Progenitor cell of endocrine pancreas (in vitro differentiated cells): ENCODE measurements around the gene TPRG1L. TPM values are rescaled to one million over a fixed set of nuclear protein-coding genes. Genes with fewer than 3 reads are reported as not detected.

Source experiments
- DNase-seq: peaks from one replicate; pipeline ENCODE4 v3.0.0; 2021; ENCODE audit warnings: low spot score; ENCODE audit not compliant: unreplicated experiment
- H3K27ac Mint-ChIP-seq: 2 replicates; pipeline ENCODE4 v1.8.0; 2021; ENCODE audit warnings: mild to moderate bottlenecking, moderate library complexity, mixed read lengths
- H3K27me3 Mint-ChIP-seq: 2 replicates; pipeline ENCODE4 v1.8.0; 2021; ENCODE audit warnings: mixed read lengths
- H3K36me3 Mint-ChIP-seq: 2 replicates; pipeline ENCODE4 v1.8.0; 2022; ENCODE audit warnings: mixed read lengths; ENCODE audit not compliant: insufficient read depth
- H3K4me1 Mint-ChIP-seq: 2 replicates; pipeline ENCODE4 v1.8.0; 2021; ENCODE audit warnings: low read depth, mixed read lengths
- H3K4me3 Mint-ChIP-seq: 2 replicates; pipeline ENCODE4 v1.8.0; 2021; ENCODE audit warnings: low read depth, mild to moderate bottlenecking, moderate library complexity, mixed read lengths
- H3K9me3 Mint-ChIP-seq: 2 replicates; pipeline ENCODE4 v1.8.0; 2021; ENCODE audit warnings: low read depth, mixed read lengths
- total RNA-seq: library from RNA; stranded (reverse); gene quantifications from 2 replicates; pipeline ENCODE4 v1.2.1, GENCODE V29; 2021
- TF ChIP-seq, protein P1 (sequence below): fragments of 200-600 bp; sonication (generic); IDR thresholded peaks from one replicate; pipeline ENCODE4 v1.5.0; 2021; ENCODE audit warnings: antibody characterized with exemption, mild to moderate bottlenecking; ENCODE audit not compliant: unreplicated experiment

The TPRG1L gene
- total RNA-seq, 1 donor from 2014 or later, result 31.4 TPM

DNA sequence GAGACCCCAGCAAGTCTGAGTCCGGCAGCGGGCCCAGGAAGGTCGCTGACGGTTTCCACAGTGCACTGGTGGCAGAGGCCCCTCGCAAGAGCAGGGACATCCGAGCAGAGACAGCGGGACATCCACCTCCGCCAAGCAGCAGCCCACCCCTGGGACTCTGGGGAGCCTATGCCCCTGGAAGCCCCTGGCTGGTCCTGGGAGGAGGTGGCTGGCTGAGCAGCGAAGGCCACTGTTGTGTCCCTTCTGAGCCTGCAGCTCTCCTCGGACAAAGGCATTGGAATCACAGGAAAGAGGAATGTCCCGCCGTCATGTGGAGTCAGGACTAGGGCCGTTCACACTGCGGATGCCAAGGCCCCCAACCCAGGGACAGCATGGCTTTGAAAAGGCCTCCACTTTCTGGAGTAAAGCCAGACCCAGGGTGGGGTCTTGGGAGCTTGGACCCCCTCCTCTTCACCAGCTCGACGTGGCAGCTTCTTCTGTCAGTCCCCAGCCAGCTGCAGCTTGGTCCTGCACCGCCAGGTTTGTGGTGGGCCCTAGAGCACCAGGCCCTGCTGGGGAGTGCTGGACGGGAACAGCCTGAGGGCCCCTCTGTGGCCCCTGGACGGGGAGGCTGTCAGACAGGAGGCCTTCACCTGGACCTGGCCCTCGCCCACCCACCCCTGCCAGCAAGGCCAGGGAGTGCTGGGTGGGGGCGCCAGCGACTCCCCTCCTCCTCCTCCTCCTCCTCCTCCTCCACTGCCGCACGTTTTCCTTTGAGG lies 14.9 kb upstream of the TPRG1L start:
- peak overlapping the region; percentile 57 for H3K27ac Mint-ChIP-seq
- peak overlapping the region; percentile 80 for H3K4me3 Mint-ChIP-seq
- no peaks in the 10 kb centered on the region for H3K9me3 Mint-ChIP-seq

DNA sequence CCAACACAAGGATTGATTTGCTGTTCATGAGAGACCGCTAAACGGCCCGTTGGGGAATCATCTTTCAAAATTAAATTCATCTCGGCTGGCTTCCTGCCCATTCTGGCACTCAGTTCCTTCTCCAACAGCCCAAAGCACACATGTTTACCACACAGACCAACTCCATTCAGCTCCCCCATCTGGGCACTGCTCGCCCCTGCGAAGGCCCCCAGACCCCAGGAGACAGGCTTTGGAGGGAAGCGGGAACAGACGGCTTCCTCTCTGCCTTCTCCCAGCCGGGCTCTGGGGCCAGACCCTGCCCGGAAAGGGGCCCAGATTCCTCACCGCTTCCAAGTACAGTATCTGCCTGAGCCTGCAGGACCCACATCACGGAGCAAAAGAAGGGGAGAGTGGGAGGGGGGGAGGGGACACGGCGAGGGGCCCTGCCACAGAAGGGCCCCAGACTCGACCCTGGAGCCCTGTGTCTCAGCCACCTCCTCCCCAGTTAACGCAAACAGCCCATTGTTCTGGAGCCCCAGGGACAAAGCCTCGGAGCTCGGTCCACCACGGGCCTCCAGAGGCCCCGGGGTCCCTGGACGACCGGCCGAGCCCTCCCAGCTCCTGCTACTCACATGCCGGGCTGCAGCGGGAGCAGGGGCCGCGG lies 14.2 kb upstream of the TPRG1L start:
- H3K9me3 Mint-ChIP-seq, result no peaks in the 10 kb centered on the region
- TF ChIP-seq, protein P1, sequence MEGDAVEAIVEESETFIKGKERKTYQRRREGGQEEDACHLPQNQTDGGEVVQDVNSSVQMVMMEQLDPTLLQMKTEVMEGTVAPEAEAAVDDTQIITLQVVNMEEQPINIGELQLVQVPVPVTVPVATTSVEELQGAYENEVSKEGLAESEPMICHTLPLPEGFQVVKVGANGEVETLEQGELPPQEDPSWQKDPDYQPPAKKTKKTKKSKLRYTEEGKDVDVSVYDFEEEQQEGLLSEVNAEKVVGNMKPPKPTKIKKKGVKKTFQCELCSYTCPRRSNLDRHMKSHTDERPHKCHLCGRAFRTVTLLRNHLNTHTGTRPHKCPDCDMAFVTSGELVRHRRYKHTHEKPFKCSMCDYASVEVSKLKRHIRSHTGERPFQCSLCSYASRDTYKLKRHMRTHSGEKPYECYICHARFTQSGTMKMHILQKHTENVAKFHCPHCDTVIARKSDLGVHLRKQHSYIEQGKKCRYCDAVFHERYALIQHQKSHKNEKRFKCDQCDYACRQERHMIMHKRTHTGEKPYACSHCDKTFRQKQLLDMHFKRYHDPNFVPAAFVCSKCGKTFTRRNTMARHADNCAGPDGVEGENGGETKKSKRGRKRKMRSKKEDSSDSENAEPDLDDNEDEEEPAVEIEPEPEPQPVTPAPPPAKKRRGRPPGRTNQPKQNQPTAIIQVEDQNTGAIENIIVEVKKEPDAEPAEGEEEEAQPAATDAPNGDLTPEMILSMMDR, result no peak
- no peaks in the 10 kb centered on the region for H3K36me3 Mint-ChIP-seq
- H3K4me3 Mint-ChIP-seq, result peak overlapping the region; percentile 80
- peak overlapping the region; percentile 57 for H3K27ac Mint-ChIP-seq
- no peak for DNase-seq
- H3K27me3 Mint-ChIP-seq, result no peaks in the 10 kb centered on the region
- H3K4me1 Mint-ChIP-seq, result peaks cover 42% of the 10 kb centered on the region

More for the DNA sequence above, 14.9 kb upstream of the TPRG1L start:
- Mint-ChIP-seq H3K27me3 (no peaks in the 10 kb centered on the region), H3K4me1 (peaks cover 41% of the 10 kb centered on the region), H3K36me3 (no peaks in the 10 kb centered on the region)
- TF ChIP-seq, protein P1, result no peak
- DNase-seq, result no peak

DNA sequence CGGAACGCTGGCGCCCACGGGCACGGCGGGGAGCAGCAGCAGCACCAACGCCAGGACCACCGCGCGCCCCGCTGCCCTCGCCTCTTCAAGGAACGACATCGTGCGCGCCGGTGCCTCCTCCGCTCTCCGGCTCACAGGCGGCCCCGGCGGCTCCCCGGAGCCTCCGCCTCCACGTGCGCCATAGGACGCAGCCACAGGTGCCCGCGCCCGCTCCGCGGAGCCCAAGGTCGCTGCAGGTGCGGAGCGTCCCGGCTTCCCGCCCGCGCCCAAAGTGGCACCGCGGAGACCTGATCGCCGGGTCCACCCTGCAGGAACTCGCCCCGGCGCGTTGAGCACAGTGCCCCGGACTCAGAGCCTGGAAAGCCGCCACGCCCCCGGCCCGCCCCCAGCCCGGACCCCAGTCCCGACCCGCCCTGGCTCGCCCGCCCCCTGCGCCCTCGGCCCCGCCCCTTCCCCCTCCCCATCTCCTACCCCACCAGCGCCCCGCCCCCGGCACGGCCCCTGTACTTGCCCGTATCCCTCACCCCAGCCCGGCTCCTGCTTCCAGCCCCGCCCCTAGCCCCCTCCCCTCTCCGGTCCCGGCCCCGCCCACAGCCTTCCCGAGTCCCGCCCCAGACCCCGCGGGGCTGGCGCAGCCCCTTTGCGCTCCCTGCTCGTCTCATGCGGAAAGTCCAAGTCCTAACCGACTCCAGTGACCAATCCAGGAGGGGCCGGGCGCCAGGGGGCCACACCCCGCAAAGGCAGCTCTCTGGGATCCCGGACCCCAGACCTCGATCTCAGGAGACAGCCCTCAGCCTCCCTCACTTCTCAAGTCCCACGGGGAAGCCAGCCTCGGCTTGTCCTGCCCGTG lies 13.4 kb upstream of the TPRG1L start, which contains the start of gene MEGF6:
Gene MEGF6 (minus strand): TSS at position 339 of the 850 bp plus-strand sequence. CDS start 240 bp downstream, at position 99.
- Mint-ChIP-seq H3K27ac (peak within 1 kb of the TSS; percentile 80), H3K27me3 (no peaks in the 10 kb centered on the region), H3K36me3 (no peaks in the 10 kb centered on the region), H3K4me1 (peaks cover 42% of the 10 kb centered on the region), H3K4me3 (peak within 1 kb of the TSS; percentile 80), H3K9me3 (no peaks in the 10 kb centered on the region)
- DNase-seq, result peak; percentile 90
- TF ChIP-seq, protein P1, result no peak

DNA sequence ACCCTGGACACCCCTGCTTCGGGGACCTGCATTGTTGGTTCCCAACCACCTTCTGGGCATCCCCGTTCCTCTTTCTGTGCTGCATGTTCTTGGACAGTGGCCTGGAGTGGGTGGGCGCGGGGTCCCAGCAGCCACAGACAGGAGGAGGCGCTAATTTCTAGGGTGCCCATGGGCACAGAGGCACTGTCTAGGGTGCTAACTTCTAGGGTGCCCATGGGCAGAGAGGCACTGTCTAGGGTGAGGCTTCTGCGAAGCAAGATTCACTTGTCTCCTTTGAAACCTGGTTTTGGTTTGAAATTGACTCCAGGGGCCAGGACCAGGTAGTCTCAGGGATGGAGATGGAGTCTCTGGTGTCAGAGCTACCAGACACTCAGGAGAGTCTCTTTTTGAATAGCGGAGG lies 12.7 kb upstream of the TPRG1L start:
- TF ChIP-seq, protein P1, result no peak
- DNase-seq, result no peak
- Mint-ChIP-seq H3K27ac (peak overlapping the region; percentile 80), H3K27me3 (no peaks in the 10 kb centered on the region), H3K4me1 (peaks cover 42% of the 10 kb centered on the region), H3K36me3 (no peaks in the 10 kb centered on the region), H3K4me3 (peak overlapping the region; percentile 64), H3K9me3 (no peaks in the 10 kb centered on the region)
